Measurements from ENCODE around the gene DYDC2.

- TF ChIP-seq TAF1 (IDR thresholded peaks at IDR 0.05; ENCODE audit: low read depth) (no peak), NFIC (IDR thresholded peaks at IDR 0.05) (no peak), RAD21 (IDR thresholded peaks at IDR 0.05; ENCODE audit: low read depth) (no peak), YY1 (IDR thresholded peaks at IDR 0.05; ENCODE audit: low read depth) (no peak), REST (IDR thresholded peaks at IDR 0.05; ENCODE audit: low read depth) (no peak), CEBPB (IDR thresholded peaks at IDR 0.05) (no peak), ZBTB7A (IDR thresholded peaks at IDR 0.05; ENCODE audit: low read depth) (no peak), TEAD4 (IDR thresholded peaks at IDR 0.05) (no peak), FOXM1 (IDR thresholded peaks at IDR 0.05; ENCODE audit: borderline replicate concordance, low read depth) (no peak)
Observed at GRCh38 chr10:80415734-80416478, 59.3 kb downstream of the DYDC2 start.

Data from Ishikawa (cell line).